HG03175 (cell line): Measurements from ENCODE around the gene C1orf232.

Experiments used
- ATAC-seq: cut with Tn5 transposase; IDR thresholded peaks from one replicate; pipeline ENCODE4 v1.9.1; 2021; ENCODE audit warnings: mild to moderate bottlenecking, moderate library complexity; ENCODE audit not compliant: unreplicated experiment

C1orf232 gene

GRCh38 chr1:26180010-26180506 lies 11.3 kb upstream of the C1orf232 start:
- no peak for ATAC-seq

GRCh38 chr1:26177182-26177684 lies 8.5 kb upstream of the C1orf232 start, which contains the start of gene CNKSR1:
Gene CNKSR1 (plus strand): TSS chr1:26177491. CDS start chr1:26177548, 57 bp downstream.
- no peak for ATAC-seq

DNA sequence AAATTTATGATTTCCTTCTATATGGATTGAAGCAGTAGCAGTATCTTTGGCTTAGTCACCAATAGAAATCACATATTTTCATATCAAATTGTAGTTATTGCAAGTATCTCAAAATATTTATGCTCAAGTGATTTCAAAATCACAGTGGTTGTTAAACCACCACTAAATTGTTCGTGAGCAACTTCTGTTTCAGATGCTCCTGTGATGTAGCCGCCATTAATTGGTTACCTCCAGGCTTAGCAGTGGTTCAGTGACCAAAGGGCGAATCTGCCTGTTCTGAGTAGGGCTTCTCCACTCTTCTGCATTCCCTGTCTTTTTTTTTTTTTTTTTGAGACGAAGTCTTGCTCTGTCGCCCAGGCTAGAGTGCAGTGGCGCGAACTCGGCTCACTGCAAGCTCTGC lies 6.6 kb upstream of the C1orf232 start:
- ATAC-seq, result no peak

GRCh38 chr1:26171084-26172072 lies 2.6 kb upstream of the C1orf232 start, which contains the start of gene ZNF593OS:
Gene ZNF593OS (minus strand): TSS chr1:26171832. CDS start chr1:26171661, 171 bp downstream.
- no peak for ATAC-seq

- no peak for ATAC-seq
Observed at GRCh38 chr1:26170472-26170821, 1.7 kb upstream of the C1orf232 start.

GRCh38 chr1:26169669-26170471 lies 1.1 kb upstream of the C1orf232 start, which contains the start of gene ZNF593:
Gene ZNF593 (plus strand): TSS chr1:26169908. CDS start chr1:26169984, 76 bp downstream.
- peak; percentile 94 for ATAC-seq

DNA sequence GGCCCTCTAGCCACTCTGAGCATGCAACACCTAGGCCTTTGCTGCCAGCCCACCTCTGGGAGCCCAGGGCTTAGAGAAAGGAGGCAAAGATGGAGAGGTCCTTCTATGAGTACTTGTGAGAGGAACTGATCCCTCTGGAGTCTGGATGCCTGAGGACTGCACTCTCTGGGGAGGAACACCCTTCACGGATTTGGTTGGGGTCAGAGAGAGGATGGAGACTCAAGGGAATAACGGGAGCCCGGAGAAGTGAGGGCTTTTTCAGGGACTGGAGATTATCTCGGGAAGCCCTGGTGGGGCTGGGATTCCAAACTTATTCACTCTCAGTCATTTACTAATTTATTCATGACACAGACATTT lies 413 bp upstream of the C1orf232 start:
- no peak for ATAC-seq

- no peak for ATAC-seq
Observed at GRCh38 chr1:26166719-26167281, 2.0 kb downstream of the C1orf232 start.

DNA sequence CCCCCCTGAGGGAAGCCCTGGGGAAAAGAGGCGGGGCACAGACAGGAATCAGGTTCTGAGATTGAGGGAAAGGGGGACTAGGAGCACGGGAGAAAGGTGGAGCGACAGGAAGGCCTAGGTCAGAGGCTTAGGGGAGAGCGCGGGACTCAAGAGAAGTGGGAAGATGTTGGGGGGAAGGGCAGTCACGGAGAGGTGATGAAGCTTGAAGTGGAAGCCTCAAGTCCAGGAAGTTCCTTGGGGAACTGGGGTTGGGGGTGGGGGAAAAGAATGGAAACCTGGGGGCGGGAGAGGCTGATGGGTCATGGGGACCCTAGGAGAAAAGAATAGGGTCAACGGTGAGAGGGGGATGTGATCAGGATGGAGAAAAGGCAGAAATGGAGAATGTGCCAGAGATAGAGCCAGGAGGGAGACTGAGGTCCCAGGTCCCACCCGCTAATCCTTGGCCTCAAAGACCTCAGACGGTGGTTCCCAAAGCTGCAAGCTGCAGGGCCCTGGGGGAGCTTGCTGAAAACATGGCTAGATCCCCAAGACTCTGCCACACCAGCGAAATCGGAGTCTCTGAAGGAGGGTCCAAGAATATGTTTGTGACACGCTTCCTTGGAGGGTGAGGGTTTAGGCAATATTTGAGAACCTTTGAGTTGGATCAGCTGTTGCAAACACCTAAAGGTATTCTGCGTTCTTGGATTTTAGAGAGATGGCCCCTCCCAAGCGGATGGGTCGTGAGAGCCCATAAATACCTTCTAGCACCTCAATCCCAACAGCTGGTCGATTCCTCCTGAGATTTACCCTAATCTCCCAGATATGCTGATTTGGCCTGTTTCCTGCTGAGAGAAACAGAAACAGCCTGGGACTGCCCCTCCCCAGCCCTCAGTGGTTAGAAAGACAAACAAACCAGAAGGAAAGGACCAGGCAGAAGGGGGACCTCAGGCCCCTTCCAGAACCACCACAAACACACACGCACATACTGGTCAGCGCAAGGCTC lies 3.6 kb downstream of the C1orf232 start:
- ATAC-seq, result no peak

- no peak for ATAC-seq
Observed at GRCh38 chr1:26164036-26164860, 4.5 kb downstream of the C1orf232 start.

DNA sequence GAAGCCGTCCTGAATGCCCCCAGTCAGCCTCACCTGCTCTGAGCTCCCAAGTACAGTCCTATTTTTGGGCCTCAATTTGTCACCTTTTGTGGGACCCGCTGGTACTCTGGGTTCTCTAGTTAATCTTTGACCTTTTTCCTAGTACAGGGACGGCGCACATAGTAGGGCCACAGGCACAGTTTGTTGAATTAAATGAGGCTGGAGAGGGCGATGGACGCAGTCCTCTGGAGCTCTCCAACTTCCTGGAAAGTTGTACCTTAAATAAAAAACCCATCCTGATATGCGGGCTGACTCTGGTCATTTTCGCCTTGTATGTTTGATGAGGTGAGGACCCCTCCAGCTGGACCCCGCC lies 5.1 kb downstream of the C1orf232 start:
- ATAC-seq, result no peak

GRCh38 chr1:26162220-26162709 lies 6.5 kb downstream of the C1orf232 start:
- ATAC-seq, result no peak

DNA sequence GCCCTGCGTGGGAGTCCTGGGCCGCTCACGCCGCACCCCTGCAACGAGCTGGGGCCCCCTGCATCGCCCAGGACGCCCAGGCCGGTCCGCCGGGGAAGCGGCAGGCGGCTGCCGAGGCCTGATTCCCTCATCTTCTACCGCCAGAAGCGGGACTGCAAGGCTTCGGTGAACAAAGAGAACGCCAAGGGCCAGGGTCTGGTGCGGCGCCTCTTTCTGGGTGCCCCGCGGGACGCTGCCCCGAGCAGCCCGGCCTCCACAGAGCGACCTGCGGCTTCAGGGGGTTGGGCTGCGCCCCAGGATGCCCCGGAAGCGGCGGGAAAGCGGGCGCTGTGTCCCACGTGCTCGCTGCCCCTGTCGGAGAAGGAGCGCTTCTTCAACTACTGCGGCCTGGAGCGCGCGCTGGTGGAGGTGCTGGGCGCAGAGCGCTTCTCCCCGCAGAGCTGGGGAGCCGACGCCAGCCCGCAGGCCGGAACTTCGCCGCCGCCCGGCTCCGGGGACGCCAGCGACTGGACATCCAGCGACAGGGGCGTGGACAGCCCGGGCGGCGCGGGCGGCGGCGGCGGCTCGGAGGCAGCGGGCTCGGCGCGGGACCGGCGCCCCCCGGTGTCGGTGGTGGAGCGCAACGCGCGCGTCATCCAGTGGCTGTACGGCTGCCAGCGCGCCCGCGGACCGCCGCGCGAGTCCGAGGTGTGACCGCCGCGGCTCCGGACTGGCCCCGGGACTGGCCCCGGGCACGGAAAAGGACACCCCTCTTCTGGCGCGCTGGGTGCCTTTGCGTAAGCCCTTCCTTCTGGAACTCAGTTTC lies 7.1 kb downstream of the C1orf232 start:
- no peak for ATAC-seq

GRCh38 chr1:26160527-26161414 lies 8.0 kb downstream of the C1orf232 start:
- ATAC-seq, result no peak

DNA sequence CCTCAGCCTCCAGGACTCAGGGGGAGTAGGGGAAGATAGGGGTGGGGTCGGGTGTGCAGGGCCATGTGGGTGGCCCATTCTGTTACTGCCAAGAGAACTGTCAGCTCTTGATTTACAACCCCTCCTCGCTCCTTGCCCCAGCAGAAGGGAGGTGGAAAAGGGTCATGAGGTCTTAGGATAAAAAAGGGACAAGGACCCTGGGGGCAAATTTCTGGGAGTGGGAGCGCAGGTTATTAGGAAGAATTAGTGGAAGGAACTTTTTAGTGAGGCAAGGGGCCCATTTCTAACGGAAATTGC lies 9.1 kb downstream of the C1orf232 start:
- no peak for ATAC-seq

- ATAC-seq, result no peak
Observed at GRCh38 chr1:26158908-26159742, 9.6 kb downstream of the C1orf232 start, which contains the start of gene FAM110D. Gene FAM110D (plus strand): TSS chr1:26159079. CDS start chr1:26161292, 2,213 bp downstream.
